ENCODE data around the gene BCL7C.

BCL7C gene

DNA sequence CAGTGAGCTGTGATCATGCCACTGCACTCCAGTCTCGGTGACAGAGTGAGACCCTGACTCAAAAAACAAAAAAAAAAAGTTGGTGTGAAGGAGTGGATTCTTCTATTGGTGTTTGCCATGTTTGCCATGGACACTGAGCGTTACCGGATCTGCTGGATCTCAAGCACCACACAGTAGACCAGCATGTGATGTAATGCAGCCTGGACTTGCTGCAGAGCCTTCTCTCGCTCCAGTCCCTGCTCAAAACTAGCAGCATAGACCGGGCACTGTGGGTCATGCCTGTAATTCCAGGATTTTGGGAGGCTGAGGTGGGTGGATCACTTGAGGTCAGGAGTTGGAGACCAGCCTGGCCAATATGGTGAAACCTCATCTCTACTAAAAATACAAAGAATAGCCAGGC lies 50.4 kb downstream of the BCL7C start:
- no peak for ATAC-seq
- TF ChIP-seq GLIS3 (CRISPR knock-in tag; IDR thresholded peaks at IDR 0.05): no peak
- no peak for TF ChIP-seq BACH2 (CRISPR knock-in tag; IDR thresholded peaks at IDR 0.05; ENCODE audit: borderline replicate concordance)
- TF ChIP-seq CREB5 (CRISPR knock-in tag; IDR thresholded peaks at IDR 0.05; ENCODE audit: low read depth): no peak
- TF ChIP-seq ZNF565 (CRISPR knock-in tag; conservative IDR thresholded peaks at IDR 0.05; ENCODE audit: low read depth): no peak
- TF ChIP-seq SNAI2 (CRISPR knock-in tag; IDR thresholded peaks at IDR 0.05): no peak
- TF ChIP-seq POU6F1 (CRISPR knock-in tag; IDR thresholded peaks at IDR 0.05; ENCODE audit: borderline replicate concordance, low read depth): no peak
- TF ChIP-seq ZFP3 (CRISPR knock-in tag; IDR thresholded peaks at IDR 0.05): no peak
- no peak for TF ChIP-seq ZC3H10 (CRISPR knock-in tag; IDR thresholded peaks at IDR 0.05)
- TF ChIP-seq, protein P1, sequence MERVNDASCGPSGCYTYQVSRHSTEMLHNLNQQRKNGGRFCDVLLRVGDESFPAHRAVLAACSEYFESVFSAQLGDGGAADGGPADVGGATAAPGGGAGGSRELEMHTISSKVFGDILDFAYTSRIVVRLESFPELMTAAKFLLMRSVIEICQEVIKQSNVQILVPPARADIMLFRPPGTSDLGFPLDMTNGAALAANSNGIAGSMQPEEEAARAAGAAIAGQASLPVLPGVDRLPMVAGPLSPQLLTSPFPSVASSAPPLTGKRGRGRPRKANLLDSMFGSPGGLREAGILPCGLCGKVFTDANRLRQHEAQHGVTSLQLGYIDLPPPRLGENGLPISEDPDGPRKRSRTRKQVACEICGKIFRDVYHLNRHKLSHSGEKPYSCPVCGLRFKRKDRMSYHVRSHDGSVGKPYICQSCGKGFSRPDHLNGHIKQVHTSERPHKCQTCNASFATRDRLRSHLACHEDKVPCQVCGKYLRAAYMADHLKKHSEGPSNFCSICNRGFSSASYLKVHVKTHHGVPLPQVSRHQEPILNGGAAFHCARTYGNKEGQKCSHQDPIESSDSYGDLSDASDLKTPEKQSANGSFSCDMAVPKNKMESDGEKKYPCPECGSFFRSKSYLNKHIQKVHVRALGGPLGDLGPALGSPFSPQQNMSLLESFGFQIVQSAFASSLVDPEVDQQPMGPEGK (CRISPR knock-in tag; IDR thresholded peaks at IDR 0.05; ENCODE audit: borderline replicate concordance): no peak
- no peak for TF ChIP-seq PPARA (CRISPR knock-in tag; IDR thresholded peaks at IDR 0.05; ENCODE audit: borderline replicate concordance)
- TF ChIP-seq TOX (CRISPR knock-in tag; IDR thresholded peaks at IDR 0.05; ENCODE audit: borderline replicate concordance): no peak
- TF ChIP-seq TCF4 (CRISPR knock-in tag; IDR thresholded peaks at IDR 0.05; ENCODE audit: borderline replicate concordance): no peak
- TF ChIP-seq ARNTL (CRISPR knock-in tag; IDR thresholded peaks at IDR 0.05; ENCODE audit: borderline replicate concordance, low read depth): no peak
- no peak for TF ChIP-seq CSDC2 (CRISPR knock-in tag; IDR thresholded peaks at IDR 0.05)
- no peak for TF ChIP-seq OSR1 (CRISPR knock-in tag; IDR thresholded peaks at IDR 0.05)
- no peak for TF ChIP-seq CSRNP3 (CRISPR knock-in tag; IDR thresholded peaks at IDR 0.05)
- no peak for TF ChIP-seq ISL1 (CRISPR knock-in tag; IDR thresholded peaks at IDR 0.05)
- no peak for TF ChIP-seq ZFP30 (CRISPR knock-in tag; IDR thresholded peaks at IDR 0.05)
- no peak for TF ChIP-seq ZNF70 (CRISPR knock-in tag; IDR thresholded peaks at IDR 0.05)

DNA sequence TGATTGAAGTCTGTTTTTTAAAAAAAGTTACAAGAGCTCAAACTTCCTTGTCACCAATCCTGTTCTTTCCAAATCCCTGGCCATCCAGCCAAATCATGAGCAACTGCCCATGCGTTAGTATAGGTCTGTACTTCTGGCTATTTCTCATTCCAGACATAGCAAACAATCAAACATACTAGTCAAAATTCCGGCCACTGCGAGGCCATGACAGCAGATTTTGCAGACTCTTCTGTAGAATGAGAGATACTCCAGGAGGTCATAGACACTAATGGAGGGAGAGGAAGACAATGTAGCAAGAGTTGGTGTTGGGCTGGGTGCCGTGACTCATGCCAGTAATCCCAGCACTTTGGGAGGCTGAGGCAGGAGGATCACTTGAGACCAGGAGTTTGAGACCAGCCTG lies 50.9 kb downstream of the BCL7C start:
- TF ChIP-seq ZNF565 (CRISPR knock-in tag; conservative IDR thresholded peaks at IDR 0.05; ENCODE audit: low read depth) (no peak), CREB5 (CRISPR knock-in tag; IDR thresholded peaks at IDR 0.05; ENCODE audit: low read depth) (no peak), GLIS3 (CRISPR knock-in tag; IDR thresholded peaks at IDR 0.05) (no peak), CSRNP3 (CRISPR knock-in tag; IDR thresholded peaks at IDR 0.05) (no peak), ESRRG (CRISPR knock-in tag; IDR thresholded peaks at IDR 0.05) (no peak), ARNTL (CRISPR knock-in tag; IDR thresholded peaks at IDR 0.05; ENCODE audit: borderline replicate concordance, low read depth) (no peak), ZNF8 (CRISPR knock-in tag; IDR thresholded peaks at IDR 0.05) (no peak), ZFP3 (CRISPR knock-in tag; IDR thresholded peaks at IDR 0.05) (no peak), ZC3H10 (CRISPR knock-in tag; IDR thresholded peaks at IDR 0.05) (no peak), TOX (CRISPR knock-in tag; IDR thresholded peaks at IDR 0.05; ENCODE audit: borderline replicate concordance) (no peak), SNAI2 (CRISPR knock-in tag; IDR thresholded peaks at IDR 0.05) (no peak), RARB (CRISPR knock-in tag; IDR thresholded peaks at IDR 0.05) (no peak), PPARA (CRISPR knock-in tag; IDR thresholded peaks at IDR 0.05; ENCODE audit: borderline replicate concordance) (no peak), CSDC2 (CRISPR knock-in tag; IDR thresholded peaks at IDR 0.05) (no peak), TCF4 (CRISPR knock-in tag; IDR thresholded peaks at IDR 0.05; ENCODE audit: borderline replicate concordance) (no peak), ISL1 (CRISPR knock-in tag; IDR thresholded peaks at IDR 0.05) (no peak)
- TF ChIP-seq, protein P2, sequence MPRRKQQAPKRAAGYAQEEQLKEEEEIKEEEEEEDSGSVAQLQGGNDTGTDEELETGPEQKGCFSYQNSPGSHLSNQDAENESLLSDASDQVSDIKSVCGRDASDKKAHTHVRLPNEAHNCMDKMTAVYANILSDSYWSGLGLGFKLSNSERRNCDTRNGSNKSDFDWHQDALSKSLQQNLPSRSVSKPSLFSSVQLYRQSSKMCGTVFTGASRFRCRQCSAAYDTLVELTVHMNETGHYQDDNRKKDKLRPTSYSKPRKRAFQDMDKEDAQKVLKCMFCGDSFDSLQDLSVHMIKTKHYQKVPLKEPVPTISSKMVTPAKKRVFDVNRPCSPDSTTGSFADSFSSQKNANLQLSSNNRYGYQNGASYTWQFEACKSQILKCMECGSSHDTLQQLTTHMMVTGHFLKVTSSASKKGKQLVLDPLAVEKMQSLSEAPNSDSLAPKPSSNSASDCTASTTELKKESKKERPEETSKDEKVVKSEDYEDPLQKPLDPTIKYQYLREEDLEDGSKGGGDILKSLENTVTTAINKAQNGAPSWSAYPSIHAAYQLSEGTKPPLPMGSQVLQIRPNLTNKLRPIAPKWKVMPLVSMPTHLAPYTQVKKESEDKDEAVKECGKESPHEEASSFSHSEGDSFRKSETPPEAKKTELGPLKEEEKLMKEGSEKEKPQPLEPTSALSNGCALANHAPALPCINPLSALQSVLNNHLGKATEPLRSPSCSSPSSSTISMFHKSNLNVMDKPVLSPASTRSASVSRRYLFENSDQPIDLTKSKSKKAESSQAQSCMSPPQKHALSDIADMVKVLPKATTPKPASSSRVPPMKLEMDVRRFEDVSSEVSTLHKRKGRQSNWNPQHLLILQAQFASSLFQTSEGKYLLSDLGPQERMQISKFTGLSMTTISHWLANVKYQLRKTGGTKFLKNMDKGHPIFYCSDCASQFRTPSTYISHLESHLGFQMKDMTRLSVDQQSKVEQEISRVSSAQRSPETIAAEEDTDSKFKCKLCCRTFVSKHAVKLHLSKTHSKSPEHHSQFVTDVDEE (CRISPR knock-in tag; IDR thresholded peaks at IDR 0.05): no peak
- ATAC-seq: no peak
